GM12878 (cell line): ENCODE measurements around the gene ZKSCAN1. TPM values are rescaled to one million over a fixed set of nuclear protein-coding genes. Genes with fewer than 3 reads are reported as not detected.
A peak's percentile ranks its signal among the peaks of the same experiment; 100 is the strongest.

Experiments used
- ATAC-seq: fragments of 200-7000 bp; cut with Tn5 transposase; 3 replicates; pipeline ENCODE4 v1.9.1; 2020; ENCODE audit warnings: mild to moderate bottlenecking, moderate library complexity
- BruUV-seq: library from RNA; stranded (reverse); fragments of 400-500 nt; replicated peaks from 2 replicates; lab custom pipeline; 2021; lab: Mats Ljungman, UMichigan
- CTCF ChIA-PET: fragments of 300-600 bp; sonication (Branson Sonifier 250); formaldehyde crosslinking; extraction: SDS; loops from one replicate; lab custom pipeline; 2021; ENCODE audit warnings: inconsistent platforms; lab: Yijun Ruan, JAX
- POLR2A ChIA-PET: fragments of 350-600 bp; formaldehyde crosslinking; extraction: SDS; loops from one replicate; lab custom pipeline; 2021; ENCODE audit warnings: inconsistent platforms; lab: Charles Lee
- RAD21 ChIA-PET: fragments of 300-600 bp; sonication (Branson Sonifier 250); formaldehyde crosslinking; loops from one replicate; lab custom pipeline; 2023; ENCODE audit warnings: antibody characterized with exemption; ENCODE audit not compliant: unreplicated experiment; lab: Charles Lee
- SMC1A ChIA-PET: fragments of 300-600 bp; sonication (Branson Sonifier 250); formaldehyde crosslinking; loops from one replicate; lab custom pipeline; 2023; ENCODE audit not compliant: unreplicated experiment, uncharacterized antibody; lab: Charles Lee
- DNase-seq: peaks from one replicate; pipeline ENCODE4 v3.0.0-alpha.2; 2011; ENCODE audit warnings: low read depth, low spot score
- FAIRE-seq: peaks from 3 replicates; lab custom pipeline; 2011; peaks lifted over from hg19 to GRCh38; lab: Jason Lieb, UNC
- H2AFZ ChIP-seq: 2 replicates; pipeline ENCODE4 v1.6.0; 2011; ENCODE audit warnings: low read depth, low read length, control low read depth; ENCODE audit not compliant: control insufficient read depth
- H3K27ac ChIP-seq: 2 replicates; pipeline ENCODE4 v1.5.1; 2011; ENCODE audit warnings: control low read depth; ENCODE audit not compliant: control insufficient read depth, insufficient read depth
- H3K27me3 ChIP-seq, 2 experiments: replicated peaks in 1 of 2; 2 replicates each; pipeline versions ENCODE4 v1.6.0 to v1.6.1; 2011; ENCODE audit warnings: low read length in 1 of 2; ENCODE audit not compliant: control insufficient read depth in 2 of 2, insufficient read depth in 2 of 2
- H3K36me3 ChIP-seq, 2 experiments: 2 replicates each; pipeline ENCODE4 v1.5.1; 2011; ENCODE audit warnings: low read length in 1 of 2; ENCODE audit not compliant: control insufficient read depth in 2 of 2, insufficient read depth in 2 of 2
- H3K4me1 ChIP-seq: 2 replicates; pipeline ENCODE4 v1.6.1; 2011; ENCODE audit warnings: mild to moderate bottlenecking, low read length, moderate library complexity, mixed read lengths; ENCODE audit not compliant: control insufficient read depth, insufficient read depth
- H3K4me2 ChIP-seq: 2 replicates; pipeline ENCODE4 v1.6.0; 2011; ENCODE audit warnings: control low read depth; ENCODE audit not compliant: control insufficient read depth, insufficient read depth
- H3K4me3 ChIP-seq: fragments of 200-600 bp; sonication (generic); 2 replicates; pipeline ENCODE4 v1.5.1; 2016
- H3K79me2 ChIP-seq: 2 replicates; pipeline ENCODE4 v1.6.0; 2011; ENCODE audit warnings: low read length; ENCODE audit not compliant: control insufficient read depth, insufficient read depth
- H3K9ac ChIP-seq: 2 replicates; pipeline ENCODE4 v1.8.0; 2011; ENCODE audit warnings: low read length, control low read depth, mixed read lengths; ENCODE audit not compliant: control insufficient read depth, insufficient read depth
- H3K9me3 ChIP-seq: replicated peaks from 3 replicates; pipeline ENCODE4 v1.5.1; 2011; ENCODE audit warnings: mild to moderate bottlenecking, low read length; ENCODE audit not compliant: control insufficient read depth, insufficient read depth
- H4K20me1 ChIP-seq: 2 replicates; pipeline ENCODE4 v1.6.0; 2011; ENCODE audit not compliant: control insufficient read depth, insufficient read depth
- BCL11A ChIP-seq: IDR thresholded peaks from 2 replicates; pipeline ENCODE4 v1.6.1; 2011; ENCODE audit warnings: low read depth, low read length
- NFXL1 ChIP-seq: fragments of 450-650 bp; IDR thresholded peaks from 2 replicates; pipeline ENCODE4 v1.6.1; 2017; ENCODE audit warnings: antibody characterized with exemption, mild to moderate bottlenecking, borderline replicate concordance
- NFYB ChIP-seq: IDR thresholded peaks from 2 replicates; pipeline ENCODE4 v1.6.1; 2011; ENCODE audit warnings: low read depth, mild to moderate bottlenecking, low read length, improper control_type of control experiment, moderate library complexity; ENCODE audit not compliant: insufficient read depth
- PML ChIP-seq: IDR thresholded peaks from 2 replicates; pipeline ENCODE4 v1.6.1; 2012; ENCODE audit warnings: low read length, inconsistent platforms
- POLR2A ChIP-seq: IDR thresholded peaks from 2 replicates; pipeline ENCODE4 v1.6.1; 2011; ENCODE audit warnings: low read depth, mild to moderate bottlenecking, low read length
- SP1 ChIP-seq: IDR thresholded peaks from one replicate; pipeline ENCODE4 v1.6.1; 2011; ENCODE audit warnings: low read depth, low read length
- SRF ChIP-seq, 2 experiments: IDR thresholded peaks; 2 replicates each; pipeline ENCODE4 v1.6.1; 2011; ENCODE audit warnings: low read depth in 2 of 2, low read length in 2 of 2, mild to moderate bottlenecking in 1 of 2, moderate library complexity in 1 of 2
- ZNF207 ChIP-seq: fragments of 450-650 bp; IDR thresholded peaks from 2 replicates; pipeline ENCODE4 v1.6.1; 2014; ENCODE audit warnings: antibody characterized with exemption, mild to moderate bottlenecking, borderline replicate concordance
- WGBS: methylation state at CpG from one replicate; pipeline ENCODE4 v1.1.6; 2016; ENCODE audit warnings: low lambda C conversion rate; ENCODE audit not compliant: insufficient replicate concordance, insufficient coverage; ENCODE audit errors: missing lambda C conversion rate; 5-methylcytosine and 5-hydroxymethylcytosine counted together
- in situ Hi-C: fragments of 300-500 bp; cut with MboI; formaldehyde crosslinking; loops from 9 replicates; pipeline ENCODE4 v1.14.3; 2018; ENCODE audit warnings: mixed read lengths
- intact Hi-C: fragments of 100-400 bp; cut with micrococcal nuclease; formaldehyde crosslinking; loops from one replicate; pipeline ENCODE4 v1.14.2; 2022; ENCODE audit not compliant: unreplicated experiment
- polyA plus RNA-seq, 11 experiments: library from polyadenylated mRNA; depleted of rRNA in 4 of 11; unstranded in 6 of 11; stranded (reverse) in 5 of 11; fragments of >200 nt; fragmentation: Nextera tagmentation in 4 of 11; fragmentation: Illumina TruSeq in 1 of 11; extraction: Ambion mirVana in 4 of 11; extraction: Trizol in 1 of 11; gene quantifications; 1 replicate in 1 of 11; 2 replicates in 10 of 11; pipeline versions ENCODE4 v1.2.1 to v1.2.3, GENCODE V29; 2011 to 2016; ENCODE audit warnings: inconsistent platforms in 2 of 11, missing spikeins in 2 of 11, low read depth in 1 of 11
- total RNA-seq, 4 experiments: library from RNA; depleted of rRNA in 3 of 4; stranded (reverse); fragments of >200 nt in 3 of 4; fragmentation: Illumina TruSeq in 1 of 4; extraction: Trizol in 1 of 4; gene quantifications; 2 replicates each; pipeline versions ENCODE4 v1.2.1 to v1.2.3, GENCODE V29; 2013 to 2021
- TF ChIP-seq, protein P1 (sequence below): fragments of 450-650 bp; IDR thresholded peaks from 2 replicates; pipeline ENCODE4 v1.6.1; 2017; ENCODE audit warnings: mild to moderate bottlenecking
- TF ChIP-seq, protein P2 (sequence below), 3 experiments: IDR thresholded peaks in 2 of 3; conservative IDR thresholded peaks in 1 of 3; 2 replicates each; pipeline ENCODE4 v1.5.1; 2011; ENCODE audit warnings: low read depth in 3 of 3, low read length in 3 of 3, mild to moderate bottlenecking in 3 of 3, control low read depth in 2 of 3, moderate library complexity in 2 of 3, inconsistent platforms in 1 of 3, mixed read lengths in 1 of 3; ENCODE audit not compliant: control insufficient read depth in 2 of 3, insufficient read depth in 1 of 3; ENCODE audit errors: extremely low read depth in 1 of 3

ZKSCAN1 gene
- total and polyA plus RNA-seq, 10 of the 15 experiments (the other 5 are each of a cell fraction or from before 2014, with no cell fraction given): 3.2 to 34.4 (median 18.1) TPM

DNA sequence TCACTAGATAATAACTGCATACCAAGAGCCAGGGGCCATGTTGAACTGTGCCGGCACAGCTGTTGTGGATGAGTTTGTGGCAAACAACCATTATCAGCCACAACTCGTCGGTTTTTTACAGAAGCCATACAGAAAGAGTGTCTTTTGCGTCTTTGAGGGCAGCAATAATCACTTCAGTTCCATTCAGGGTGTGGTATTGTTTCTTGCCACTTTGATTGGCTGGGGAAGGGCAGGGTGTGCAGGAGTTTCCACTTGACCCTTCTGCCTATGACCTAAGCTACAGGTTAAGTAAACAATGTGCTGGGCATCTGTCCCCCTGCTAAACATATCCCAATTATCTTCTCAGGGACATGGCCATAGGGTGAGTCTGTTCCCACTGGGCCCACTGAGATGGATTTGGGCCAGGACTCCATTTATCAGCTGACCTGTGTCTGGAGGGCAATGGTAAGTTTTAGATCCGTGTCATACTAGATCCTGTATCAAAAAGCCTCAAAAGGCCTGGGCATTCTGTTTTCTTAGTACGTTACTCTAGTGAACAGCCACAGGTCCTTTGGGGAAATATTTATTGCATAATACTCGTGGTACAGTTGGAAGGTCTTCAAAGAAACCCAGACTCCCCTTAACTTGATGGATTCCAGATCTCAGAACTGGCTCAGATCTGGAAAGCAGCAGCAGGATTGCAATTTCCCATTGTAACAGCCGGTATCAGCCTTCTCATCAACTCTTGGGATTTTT, 50.2 kb downstream of the ZKSCAN1 start:
- SMC1A ChIA-PET: interaction anchor here (0.6 kb wide), 1 partner anchor 12 kb away, joined by 3 read pairs; no protein-coding TSS in a partner anchor
- H3K9ac ChIP-seq: no peak overlapping the region
- no peaks in the 10 kb centered on the region for H3K4me1 ChIP-seq
- WGBS: 91% methylated on average over 8 of the region's 8 CpGs
- no peaks in the 10 kb centered on the region for H3K79me2 ChIP-seq
- in situ Hi-C loops (no loop called here), intact Hi-C loops (no loop called here)
- no peak overlapping the region for H3K4me3 ChIP-seq
- BruUV-seq: no TSS peak
- RAD21 ChIA-PET: no interaction called here
- CTCF ChIA-PET: no interaction called here
- H2AFZ ChIP-seq: no peak overlapping the region
- FAIRE-seq: no peak
- H3K36me3 ChIP-seq: peaks cover 6 to 19% of the 10 kb centered on the region in 2 experiments
- H3K9me3 ChIP-seq: peaks cover 4% of the 10 kb centered on the region; the same call in 2 of the 3 replicates
- no peak for ATAC-seq
- no peaks in the 10 kb centered on the region for H4K20me1 ChIP-seq
- no peak for DNase-seq
- H3K27ac ChIP-seq: no peak overlapping the region
- POLR2A ChIA-PET: no interaction called here
- no peaks in the 10 kb centered on the region for H3K27me3 ChIP-seq
- no peak overlapping the region for H3K4me2 ChIP-seq
- TF ChIP-seq NFYB (no peak), POLR2A (peak; percentile 15; the same call in 1 of the 2 replicates), PML (0 out of 2 replicates have a peak, but pooled peaks have one; percentile 26)

DNA sequence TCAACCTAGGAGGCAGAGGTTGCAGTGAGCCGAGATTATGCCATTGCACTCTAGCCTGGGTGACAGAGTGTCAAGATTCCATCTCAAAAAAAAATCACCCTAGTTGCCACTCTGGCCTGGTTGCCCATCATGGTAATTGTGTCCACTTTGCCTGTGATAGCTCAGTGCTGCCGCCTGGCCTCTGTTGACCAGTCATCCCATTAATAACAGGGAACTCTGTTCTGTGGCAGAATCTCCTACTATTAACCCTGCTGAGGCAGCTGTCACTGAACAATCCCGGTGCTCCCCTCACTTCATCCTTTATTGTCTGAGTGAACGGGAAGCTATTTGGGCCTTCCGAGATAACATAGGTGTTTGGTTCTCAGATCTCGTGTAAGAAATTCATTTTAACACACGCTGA, 51.6 kb downstream of the ZKSCAN1 start:
- BruUV-seq: no TSS peak
- no peak overlapping the region for H2AFZ ChIP-seq
- H3K4me2 ChIP-seq: no peak overlapping the region
- ChIA-PET CTCF (interaction anchor here (0.8 kb wide), 1 partner anchor 52 kb away, joined by 3 read pairs; the partner anchor contains the start of gene ZKSCAN1), POLR2A (no interaction called here), RAD21 (no interaction called here), SMC1A (no interaction called here)
- WGBS: over 99% methylated on average over 7 of the region's 7 CpGs
- H3K4me1 ChIP-seq: no peaks in the 10 kb centered on the region
- H3K27ac ChIP-seq: no peak overlapping the region
- no peak for FAIRE-seq
- H3K4me3 ChIP-seq: no peak overlapping the region
- intact Hi-C loops (no loop called here), in situ Hi-C loops (no loop called here)
- no peaks in the 10 kb centered on the region for H3K79me2 ChIP-seq
- no peaks in the 10 kb centered on the region for H4K20me1 ChIP-seq
- peaks cover 17% of the 10 kb centered on the region; the same call in 2 of the 3 replicates for H3K9me3 ChIP-seq
- ATAC-seq: no peak
- H3K27me3 ChIP-seq: no peaks in the 10 kb centered on the region
- DNase-seq: no peak
- H3K9ac ChIP-seq: no peak overlapping the region
- H3K36me3 ChIP-seq: peaks cover 16 to 24% of the 10 kb centered on the region in 2 experiments
- TF ChIP-seq NFXL1 (no peak), ZNF207 (no peak), BCL11A (no peak), SP1 (no peak), SRF (IDR thresholded peaks at IDR 0.05; ENCODE audit: low read depth in 2 of 2, low read length in 2 of 2) (no peak)
- TF ChIP-seq, protein P1, sequence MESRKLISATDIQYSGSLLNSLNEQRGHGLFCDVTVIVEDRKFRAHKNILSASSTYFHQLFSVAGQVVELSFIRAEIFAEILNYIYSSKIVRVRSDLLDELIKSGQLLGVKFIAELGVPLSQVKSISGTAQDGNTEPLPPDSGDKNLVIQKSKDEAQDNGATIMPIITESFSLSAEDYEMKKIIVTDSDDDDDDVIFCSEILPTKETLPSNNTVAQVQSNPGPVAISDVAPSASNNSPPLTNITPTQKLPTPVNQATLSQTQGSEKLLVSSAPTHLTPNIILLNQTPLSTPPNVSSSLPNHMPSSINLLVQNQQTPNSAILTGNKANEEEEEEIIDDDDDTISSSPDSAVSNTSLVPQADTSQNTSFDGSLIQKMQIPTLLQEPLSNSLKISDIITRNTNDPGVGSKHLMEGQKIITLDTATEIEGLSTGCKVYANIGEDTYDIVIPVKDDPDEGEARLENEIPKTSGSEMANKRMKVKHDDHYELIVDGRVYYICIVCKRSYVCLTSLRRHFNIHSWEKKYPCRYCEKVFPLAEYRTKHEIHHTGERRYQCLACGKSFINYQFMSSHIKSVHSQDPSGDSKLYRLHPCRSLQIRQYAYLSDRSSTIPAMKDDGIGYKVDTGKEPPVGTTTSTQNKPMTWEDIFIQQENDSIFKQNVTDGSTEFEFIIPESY: no peak
- TF ChIP-seq, protein P2, sequence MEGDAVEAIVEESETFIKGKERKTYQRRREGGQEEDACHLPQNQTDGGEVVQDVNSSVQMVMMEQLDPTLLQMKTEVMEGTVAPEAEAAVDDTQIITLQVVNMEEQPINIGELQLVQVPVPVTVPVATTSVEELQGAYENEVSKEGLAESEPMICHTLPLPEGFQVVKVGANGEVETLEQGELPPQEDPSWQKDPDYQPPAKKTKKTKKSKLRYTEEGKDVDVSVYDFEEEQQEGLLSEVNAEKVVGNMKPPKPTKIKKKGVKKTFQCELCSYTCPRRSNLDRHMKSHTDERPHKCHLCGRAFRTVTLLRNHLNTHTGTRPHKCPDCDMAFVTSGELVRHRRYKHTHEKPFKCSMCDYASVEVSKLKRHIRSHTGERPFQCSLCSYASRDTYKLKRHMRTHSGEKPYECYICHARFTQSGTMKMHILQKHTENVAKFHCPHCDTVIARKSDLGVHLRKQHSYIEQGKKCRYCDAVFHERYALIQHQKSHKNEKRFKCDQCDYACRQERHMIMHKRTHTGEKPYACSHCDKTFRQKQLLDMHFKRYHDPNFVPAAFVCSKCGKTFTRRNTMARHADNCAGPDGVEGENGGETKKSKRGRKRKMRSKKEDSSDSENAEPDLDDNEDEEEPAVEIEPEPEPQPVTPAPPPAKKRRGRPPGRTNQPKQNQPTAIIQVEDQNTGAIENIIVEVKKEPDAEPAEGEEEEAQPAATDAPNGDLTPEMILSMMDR (IDR thresholded peaks at IDR 0.05 in 2 of 3, conservative IDR thresholded peaks at IDR 0.05 in 1 of 3; ENCODE audit: control insufficient read depth in 2 of 3, extremely low read depth in 1 of 3, insufficient read depth in 1 of 3, low read depth in 3 of 3, low read length in 3 of 3): no peak
